GM19324 (cell line): ENCODE results near the gene TRIP13.
"Not testable (repeated sequence)": the region's sequence is repeated elsewhere in the genome, so short reads cannot be mapped to it uniquely, and the experiment has no call there.

Source experiments
- ATAC-seq: cut with Tn5 transposase; IDR thresholded peaks from one replicate; pipeline ENCODE4 v1.9.1; 2021; ENCODE audit warnings: mild to moderate bottlenecking, moderate library complexity; ENCODE audit not compliant: unreplicated experiment, low FRiP score

TRIP13 gene

DNA sequence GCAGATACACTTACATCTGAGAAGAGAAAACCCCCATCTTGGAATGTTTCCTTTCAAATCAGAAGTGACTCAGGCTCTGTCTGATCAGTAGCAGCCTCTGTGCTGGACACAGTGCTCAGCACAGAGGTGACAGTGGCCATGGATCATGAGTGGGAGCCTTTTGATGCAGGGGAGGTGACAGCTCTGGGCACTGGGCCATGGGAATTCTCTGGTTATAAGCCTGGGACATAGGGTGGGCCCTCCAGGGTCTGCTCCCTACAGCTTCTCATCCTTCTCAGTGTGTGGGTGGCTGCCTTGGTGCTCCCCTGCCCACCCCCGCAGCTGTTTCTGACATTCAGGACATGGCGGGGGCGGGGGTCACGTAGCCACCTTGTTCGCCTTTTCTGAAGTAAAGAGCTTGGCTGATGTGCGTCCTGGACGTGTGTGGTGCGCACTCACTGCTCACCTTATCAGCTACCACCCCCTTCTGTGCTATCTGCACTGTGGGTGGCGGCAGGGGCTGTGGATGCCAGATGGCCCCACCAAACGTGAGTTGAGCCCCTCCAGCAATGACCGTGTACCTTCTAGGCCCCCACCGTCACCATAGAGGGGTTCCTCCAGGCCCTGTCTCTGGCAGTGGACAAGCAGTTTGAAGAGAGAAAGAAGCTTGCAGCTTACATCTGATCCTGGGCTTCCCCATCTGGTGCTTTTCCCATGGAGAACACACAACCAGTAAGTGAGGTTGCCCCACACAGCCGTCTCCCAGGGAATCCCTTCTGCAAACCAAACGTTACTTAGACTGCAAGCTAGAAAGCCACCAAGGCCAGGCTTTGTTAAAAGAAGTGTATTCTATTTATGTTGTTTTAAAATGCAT, 24.0 kb downstream of the TRIP13 start:
- no peak for ATAC-seq

DNA sequence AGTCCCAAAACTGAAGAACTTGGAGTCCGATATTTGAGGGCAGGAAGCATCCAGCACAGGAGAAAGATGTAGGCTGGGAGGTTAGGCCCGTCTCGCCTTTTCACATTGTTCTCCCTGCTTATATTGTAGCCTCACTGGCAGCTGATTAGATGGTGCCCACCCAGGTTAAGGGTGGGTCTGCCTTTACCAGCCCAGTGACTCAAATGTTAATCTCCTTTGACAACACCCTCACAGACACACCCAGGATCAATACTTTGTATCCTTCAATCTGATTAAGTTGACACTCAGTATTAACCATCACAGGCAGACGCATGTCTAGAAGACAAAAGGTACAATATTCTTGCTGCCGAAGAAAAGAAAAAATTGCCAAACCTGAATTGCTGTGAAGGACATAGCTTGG, 26.0 kb downstream of the TRIP13 start:
- ATAC-seq, result not testable (repeated sequence)

DNA sequence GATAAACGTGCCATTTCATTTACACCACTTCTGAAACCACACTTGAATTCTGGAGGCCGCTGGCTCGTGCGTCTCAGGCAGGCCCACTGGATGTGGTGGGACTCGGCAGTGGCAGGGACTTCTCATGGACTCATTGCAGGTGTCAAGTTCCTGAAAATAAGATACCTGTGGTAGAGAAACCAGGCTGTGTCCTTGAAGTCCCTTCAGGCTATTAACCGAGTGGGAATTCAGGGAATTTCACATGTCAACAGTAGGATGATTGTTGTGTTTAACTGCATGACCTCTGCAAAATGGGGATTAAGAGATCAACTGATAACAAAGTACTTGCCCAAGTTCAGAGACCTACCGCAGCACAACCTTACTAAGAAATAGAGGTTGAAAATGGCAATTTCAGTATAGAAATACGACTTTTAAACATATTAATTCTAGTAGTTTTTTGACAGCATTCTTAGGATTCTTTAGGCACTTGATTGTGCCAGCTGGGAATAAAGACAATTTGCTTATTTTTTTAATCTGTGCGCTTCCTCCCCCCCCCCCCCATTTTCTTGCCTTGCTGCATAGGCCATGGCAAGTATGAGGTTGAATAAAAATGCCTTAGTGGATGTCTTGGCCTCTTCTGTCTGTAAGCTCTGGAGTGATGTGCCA, 26.8 kb downstream of the TRIP13 start:
- ATAC-seq, result no peak

DNA sequence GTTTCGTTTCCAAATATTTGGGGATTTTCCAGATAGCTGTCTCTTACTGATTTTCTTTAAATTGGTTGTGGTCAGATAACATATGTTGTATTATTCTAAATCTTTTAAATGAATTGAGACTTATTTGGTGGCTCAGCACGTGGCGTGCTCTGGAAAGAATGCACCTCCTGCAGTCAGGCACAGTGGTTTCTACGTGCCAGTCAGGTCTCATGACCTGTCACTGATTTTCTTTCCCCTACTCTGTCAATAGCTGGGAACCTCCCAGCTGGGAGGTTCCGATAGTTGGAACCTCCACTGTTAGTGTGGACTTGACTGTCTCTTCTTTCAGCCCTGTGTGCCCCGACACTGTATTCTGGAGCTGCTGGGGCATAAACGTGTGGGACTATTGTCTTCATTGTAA, 27.6 kb downstream of the TRIP13 start:
- no peak for ATAC-seq

DNA sequence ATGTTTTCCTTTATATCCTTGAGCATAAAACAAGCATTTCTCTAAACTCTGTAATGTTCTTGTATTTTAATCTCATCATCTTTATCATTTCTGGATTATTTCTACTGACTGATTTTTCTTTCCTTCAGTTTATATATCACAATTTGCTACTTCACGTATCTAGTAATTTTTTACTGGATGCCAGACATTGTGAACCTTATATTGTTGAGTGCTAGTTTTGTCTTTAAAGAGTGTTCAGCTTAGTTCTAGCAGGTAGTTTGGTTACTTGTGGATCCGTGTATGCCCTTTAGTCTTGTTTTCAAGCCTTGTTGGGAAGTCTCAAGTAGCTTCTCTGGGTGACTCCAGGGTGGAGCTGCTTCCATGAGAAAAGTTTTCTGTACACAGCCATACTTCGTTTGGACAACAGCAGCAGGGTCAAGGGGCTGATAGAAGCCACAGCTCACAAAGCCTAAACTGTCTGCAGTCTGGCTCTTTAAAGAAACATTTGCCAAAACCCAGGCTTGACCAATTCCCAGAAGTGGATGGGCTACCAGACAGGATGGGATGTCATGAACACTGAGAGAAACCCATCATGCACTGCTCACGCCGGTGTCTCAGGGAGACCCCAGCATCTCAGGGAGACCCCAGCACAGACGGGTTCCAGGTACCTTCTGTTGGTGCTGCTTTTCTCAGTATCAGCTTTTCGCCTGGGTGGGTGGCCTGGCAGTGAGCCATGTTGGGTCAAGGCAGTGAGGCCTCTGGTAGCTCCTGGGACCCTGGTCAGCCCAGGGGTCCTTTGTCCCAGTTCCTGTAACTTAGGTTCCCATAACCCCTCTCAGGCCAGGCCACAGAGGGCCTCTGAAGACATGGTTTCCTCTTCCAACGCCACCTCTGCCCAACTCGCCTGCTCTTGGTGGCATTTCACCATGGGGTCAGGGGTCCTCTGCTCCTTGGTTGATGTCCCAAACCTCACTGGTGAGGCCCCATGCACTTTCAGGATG, 29.1 kb downstream of the TRIP13 start:
- no peak for ATAC-seq

DNA sequence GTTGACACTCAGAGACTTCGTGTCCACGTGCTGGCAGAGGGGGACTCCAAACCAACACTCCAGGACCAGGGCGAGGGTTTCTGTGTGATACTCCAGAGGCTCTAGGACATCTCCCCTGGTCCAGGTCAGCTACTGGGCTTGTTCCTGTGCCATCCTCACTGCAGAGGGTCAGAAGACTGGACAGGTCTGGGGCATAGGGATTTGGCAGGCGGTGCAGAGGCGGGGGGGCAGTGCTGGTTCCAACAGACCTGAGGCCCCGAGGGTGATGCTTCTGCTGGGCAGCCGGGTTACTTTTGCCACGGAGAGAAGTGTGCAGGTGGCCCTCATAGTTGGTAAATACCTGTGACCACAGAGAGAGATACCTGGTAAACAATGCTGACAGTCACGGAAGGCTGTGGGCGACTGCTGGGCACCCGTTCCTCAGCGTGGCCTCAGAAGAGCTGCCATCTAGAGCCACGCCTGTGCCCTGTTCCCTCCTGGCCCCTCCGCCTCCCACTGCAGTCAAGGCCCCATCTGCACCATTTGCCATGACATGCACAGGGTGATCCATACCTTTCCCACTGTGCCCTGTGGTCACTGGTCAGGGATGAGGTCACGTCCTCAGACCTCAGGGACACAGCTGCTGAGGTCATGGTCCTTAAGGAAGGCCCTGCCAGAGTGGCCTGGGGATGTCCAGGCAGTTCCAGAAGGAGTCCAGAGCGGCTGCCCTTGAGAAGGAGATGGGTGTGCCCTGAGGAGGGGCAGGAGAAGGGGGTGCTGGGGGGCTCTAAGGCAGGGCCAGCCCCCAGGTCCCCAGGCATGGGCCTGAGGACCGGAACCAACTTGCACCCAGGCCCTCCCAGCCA, 30.0 kb downstream of the TRIP13 start:
- no peak for ATAC-seq

DNA sequence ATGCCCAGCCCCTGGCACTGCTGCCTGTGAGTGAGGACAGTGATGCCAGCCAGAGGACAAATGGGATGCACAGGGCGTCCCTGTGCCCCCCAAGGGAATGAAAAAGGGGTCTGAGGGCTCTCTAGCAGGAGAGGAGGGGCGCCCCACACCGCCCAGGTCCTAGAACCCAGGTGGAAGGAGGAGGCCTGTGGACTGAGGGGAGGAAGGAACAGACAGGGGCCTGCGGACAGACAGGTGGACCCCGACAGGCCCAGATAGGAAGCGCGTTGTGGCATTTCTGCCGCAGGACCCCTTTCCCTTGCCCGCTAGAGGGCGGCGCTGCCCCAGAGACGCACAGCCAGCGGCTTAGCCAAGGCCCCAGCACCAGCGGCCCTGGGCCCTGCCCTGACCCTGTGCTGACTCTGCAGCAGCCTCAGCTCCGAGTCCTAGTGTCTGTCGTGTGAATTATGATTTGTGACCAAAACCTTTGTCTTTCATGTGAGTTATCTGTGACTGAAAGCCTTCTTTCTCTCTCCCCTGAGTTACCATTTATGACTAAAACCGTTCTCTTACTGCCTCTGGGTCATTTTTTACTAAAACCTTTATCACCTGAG, 30.7 kb downstream of the TRIP13 start:
- no peak for ATAC-seq

DNA sequence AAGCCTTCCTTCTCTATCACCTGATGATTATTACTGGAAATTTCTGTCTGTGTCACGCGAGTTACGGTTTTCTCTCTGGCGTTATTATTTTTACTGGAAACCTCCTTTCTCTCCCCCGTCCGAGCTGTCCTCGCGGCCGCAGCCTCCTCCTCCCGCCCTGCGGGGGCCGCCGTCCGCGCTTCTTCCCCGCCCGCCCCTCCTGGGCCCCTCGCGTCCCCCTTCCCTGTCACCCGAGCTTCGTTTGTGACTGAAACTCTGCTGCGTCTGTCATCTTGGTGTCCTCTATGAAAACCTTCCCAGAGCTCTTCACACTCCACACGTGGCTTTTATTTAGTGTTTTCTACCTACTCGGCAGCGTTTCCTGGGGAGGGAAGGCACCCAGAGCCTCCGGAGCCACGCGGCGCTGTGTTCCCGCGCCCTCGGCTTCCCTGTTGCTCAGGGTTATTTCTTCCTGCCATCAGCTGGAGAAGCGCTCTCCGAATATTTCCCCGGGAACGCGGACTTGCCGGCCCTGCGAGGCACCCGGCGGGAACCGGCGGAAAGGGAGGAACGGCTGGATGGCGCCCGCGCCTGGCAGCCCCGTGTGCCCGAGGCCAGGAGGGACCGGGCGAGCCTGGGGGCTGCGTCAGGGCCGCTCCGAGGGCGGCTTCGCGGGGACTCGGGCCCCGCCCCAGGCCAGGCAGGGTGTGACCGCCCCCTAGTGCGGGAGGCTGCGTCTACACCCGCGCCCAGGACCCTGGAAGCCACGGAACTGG, 33.9 kb downstream of the TRIP13 start:
- no peak for ATAC-seq

DNA sequence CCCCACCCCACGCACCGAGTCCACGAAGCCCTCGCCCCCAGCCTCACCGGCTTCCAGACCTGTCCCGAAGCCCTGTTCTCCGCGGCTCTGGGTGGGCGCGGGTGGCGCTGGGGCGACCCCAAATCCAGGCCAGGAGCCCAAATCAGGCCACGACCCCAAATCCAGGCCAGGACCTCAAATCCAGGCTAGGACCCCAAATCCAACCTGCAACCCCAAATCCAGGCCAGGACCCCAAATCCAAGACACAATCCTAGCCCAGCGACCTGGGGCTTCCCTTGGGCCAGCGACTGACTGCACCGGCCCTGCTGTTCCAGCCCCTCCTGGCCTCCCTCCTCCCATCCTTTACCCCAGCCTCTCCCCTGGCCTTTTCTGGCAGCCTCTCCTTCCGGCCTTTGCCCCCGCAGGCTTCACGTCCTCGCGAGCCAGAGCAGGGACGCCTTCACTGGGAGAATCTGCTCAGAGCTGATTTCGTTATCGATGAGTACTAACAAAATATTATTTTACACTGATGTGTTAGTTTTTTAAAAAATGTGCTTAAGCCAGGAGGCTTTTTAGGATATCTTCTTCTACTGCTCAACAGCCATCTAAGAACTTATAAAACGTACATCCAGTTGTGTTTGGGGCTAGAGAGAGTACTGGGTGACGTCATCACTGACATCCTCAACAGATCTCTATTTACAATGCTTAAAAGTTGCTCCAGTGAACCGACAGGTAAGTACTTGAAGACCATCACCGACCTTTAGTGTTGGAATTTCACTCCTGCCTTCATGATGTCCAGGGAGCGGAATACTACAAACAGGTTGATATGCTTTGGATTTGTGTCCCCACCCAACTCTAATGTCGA, 34.7 kb downstream of the TRIP13 start:
- no peak for ATAC-seq

DNA sequence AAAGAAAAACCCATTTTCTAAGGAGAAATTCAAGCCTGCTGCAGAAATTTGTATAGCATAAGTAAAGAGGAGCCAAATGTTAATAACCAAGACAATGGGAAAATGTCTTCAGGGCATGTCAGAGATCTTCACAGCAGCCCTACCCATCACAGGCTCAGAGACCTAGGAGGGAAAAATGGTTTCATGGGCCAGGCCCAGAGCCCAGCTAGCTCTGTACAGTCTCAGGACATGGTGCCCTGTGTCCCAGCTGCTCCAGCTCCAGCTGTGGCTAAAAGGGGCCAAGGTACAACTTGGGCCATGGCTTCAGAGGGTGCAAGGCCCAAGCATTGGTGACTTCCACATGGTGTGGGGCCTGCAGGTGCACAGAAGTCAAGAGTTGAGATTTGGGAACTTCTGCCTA, 36.5 kb downstream of the TRIP13 start:
- not testable (repeated sequence) for ATAC-seq

DNA sequence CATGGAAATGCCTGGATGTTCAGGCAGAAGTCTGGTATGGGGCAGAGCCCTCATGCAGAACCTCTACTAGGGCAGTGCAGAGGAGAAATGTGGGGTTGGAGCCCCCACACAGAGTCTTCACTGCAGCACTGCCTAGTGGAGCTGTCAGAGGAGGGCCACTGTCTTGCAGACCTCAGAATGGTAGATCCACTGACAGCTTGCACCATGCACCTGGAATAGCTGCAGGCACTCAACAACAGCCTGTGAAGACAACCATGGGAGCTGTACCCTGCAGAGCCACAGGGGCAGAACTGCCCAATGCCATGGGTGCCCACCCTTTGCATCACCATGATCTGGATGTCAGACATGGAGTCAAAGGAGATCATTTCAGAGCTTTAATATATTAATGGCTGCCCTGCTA, 36.9 kb downstream of the TRIP13 start:
- ATAC-seq, result no peak

DNA sequence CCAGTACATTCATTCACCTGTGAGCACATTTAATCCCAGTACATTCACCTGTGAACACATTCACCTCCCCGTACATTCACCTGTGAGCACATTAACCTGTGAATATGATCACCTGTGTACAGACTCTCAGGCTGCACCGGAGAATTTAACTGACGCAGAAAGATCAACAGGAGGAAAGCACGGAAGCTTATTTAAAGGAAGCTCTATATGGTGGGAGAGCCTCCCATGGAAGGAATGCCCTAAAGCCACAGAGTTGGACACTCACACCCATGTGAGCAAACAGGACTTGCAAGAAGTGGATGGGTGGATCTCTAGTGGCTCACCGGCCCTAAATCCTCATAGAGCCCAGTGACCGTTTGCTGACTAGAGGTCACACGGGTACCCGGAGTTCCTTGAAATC, 38.2 kb downstream of the TRIP13 start:
- ATAC-seq, result no peak

DNA sequence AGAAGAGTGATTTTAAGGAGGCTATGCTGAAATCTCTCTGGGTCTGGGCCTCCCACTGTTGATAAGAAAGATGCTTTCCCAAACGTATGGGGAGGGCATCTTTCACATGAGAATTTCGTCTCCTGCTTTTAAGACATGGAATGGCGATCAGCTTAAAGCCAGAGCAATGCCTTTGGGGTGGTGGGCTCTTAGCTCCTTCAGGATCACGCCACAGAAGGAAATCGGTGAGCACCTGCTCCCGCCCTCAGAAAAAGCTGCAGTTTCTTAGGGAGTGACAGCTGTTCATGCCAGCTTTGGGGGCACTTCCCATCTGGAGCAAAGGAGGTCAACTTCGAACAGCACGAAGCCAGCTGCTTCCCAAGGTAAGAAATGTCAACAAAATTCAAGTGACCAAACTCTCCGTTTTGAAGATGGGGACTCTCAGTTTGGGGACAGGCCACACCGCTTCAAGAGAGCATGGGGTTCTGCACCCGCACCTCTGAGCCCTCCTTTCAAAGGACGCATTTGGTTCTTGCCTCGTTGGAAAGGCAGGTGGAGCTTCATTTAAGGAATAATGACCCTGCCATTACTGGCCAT, 39.0 kb downstream of the TRIP13 start:
- ATAC-seq, result no peak

DNA sequence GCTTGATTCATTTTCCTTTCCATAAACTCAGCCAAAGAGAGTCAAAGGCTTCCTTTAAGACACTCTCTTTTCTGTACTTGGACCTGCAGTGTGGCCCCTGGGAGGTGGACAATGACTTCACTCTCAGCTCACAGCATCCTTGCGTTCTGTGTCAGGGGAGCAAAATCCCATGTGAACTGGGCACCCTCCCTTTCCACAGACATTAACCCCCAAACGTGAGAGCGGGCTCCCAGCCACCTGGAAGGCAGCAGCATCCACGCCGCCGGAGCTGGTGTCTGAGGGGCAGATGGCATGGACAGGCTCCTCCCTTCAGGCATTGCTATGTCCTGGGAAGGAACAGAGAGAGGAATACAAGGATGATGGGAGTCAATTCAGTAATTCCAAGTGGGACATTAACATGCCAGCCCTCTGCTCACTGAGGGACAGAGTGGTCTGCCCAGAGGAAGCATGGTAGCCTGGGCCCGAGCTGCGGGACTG, 39.5 kb downstream of the TRIP13 start:
- no peak for ATAC-seq

DNA sequence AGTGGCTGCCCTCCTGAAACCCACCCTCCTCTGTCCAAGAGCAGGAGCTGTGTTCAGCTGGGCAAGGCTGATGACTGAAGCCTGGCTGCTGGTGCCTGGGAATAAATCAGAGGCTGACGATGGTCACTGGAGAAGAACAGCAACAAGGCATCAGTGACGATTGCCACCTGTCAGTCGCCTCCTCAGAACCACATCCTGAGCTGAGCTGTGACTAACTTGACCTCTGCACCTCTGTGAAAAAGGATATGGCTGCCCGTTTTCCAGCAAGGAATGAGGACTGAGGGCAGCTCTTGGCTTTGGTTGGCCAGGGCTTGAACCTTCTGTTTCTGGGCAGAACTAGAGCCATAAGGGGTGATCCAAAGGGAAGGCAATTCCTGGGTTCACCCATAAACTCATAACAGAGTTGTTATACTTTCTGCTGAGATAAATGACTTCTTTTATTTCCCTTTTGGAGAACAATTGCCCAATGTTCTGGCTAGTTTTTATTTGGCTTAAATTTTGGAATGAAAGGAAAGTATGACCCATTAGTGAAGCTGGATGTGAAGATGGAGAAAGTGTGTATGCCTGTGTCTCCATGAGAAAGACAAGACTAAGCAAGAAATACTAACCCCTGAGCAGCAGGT, 40.1 kb downstream of the TRIP13 start:
- ATAC-seq, result no peak

DNA sequence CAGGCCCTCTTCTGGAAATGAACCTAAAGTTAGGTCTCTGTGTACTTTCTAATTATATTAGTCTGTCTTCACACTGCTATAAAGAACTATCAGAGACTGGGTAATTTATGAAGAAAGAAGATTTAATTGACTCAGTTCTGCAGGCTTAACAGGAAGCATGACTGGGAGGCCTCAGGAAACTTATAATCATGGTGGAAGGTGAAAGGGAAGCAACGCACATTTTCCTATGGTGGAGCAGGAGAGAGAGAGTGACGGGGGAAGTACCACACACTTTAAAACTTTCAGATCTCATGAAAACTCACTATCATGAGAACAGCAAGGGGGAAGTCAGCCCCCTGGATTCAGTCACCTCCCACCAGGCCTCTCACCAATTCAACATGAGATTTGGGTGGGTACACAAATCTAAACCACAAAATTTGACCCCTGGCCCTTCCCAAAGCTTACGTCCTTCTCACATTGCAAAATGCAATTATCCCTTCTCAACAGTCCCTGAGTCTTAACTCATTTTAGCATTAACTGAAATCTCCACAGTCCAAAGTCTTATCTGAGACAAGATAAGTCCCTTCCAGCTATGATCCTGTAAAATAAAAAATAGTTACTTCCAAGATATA, 40.7 kb downstream of the TRIP13 start:
- no peak for ATAC-seq

DNA sequence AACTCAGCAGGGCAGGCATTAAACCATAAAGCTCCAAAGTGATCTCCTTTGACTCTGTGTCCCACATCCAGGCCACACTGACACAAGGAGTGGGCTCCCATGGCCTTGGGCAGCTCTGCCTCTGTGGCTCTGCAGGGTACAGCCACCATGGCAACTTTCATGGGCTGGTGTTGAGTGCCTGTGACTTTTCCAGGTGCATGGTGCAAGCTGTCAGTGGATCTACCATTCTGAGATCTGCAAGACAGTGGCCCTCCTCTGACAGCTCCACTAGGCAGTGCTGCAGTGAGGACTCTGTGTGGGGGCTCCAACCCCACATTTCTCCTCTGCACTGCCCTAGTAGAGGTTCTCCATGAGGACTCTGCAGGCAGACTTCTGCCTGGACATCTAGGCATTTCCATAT, 41.3 kb downstream of the TRIP13 start:
- ATAC-seq, result not testable (repeated sequence)
